ENCODE data around the gene DPH7.
"Not testable (repeated sequence)": the region's sequence is repeated elsewhere in the genome, so short reads cannot be mapped to it uniquely, and the experiment has no call there.

The DPH7 gene

DNA sequence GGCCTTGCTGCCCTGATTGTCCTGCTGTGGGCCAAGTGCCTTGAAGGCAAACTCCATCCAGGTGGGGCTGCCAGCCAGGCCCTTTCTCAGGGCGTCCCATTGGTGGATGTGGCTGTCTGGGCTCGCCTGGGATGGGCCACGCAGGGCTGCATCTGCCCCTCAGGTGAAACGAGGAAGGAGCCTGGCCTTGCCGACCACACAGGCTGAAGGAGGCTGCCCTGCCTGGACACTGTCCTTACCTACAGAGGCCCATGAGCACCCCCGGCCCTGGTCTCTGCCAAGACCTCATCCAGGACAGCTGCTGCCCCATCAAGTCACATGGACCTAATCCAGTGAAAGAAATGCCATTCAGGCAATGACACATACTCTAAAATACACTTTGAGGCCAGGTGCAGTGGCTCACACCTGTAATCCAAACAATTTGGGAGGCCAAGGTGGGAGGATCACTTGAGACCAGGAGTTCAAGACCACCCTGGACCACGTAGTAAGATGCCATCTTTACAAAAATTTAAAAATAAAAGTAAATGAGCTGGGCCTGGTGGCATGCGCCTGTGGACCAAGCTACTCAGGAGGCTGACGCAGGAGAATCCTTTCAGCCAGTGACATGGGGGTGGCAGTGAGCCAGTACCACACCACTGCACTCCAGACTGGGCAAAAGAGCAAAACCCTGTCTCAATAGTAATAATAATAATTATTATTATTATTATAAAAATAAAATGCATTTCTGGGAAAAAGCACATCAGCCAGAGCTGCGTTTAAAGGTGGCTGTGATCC is 62.4 kb downstream of the DPH7 start:
- Histone ChIP-seq H3K27ac (no peak overlapping the region), H3K4me1 (ENCODE audit: control insufficient read depth in 1 of 2, insufficient read depth in 1 of 2, low read depth in 1 of 2, low read length in 1 of 2) (no peaks in the 10 kb centered on the region), H3K27me3 (no peaks in the 10 kb centered on the region), H3K36me3 (no peaks in the 10 kb centered on the region), H3K4me3 (ENCODE audit: low read depth in 1 of 2, low read length in 1 of 2) (no peak overlapping the region), H3K9me3 (no peaks in the 10 kb centered on the region)
- TF ChIP-seq, protein P1, sequence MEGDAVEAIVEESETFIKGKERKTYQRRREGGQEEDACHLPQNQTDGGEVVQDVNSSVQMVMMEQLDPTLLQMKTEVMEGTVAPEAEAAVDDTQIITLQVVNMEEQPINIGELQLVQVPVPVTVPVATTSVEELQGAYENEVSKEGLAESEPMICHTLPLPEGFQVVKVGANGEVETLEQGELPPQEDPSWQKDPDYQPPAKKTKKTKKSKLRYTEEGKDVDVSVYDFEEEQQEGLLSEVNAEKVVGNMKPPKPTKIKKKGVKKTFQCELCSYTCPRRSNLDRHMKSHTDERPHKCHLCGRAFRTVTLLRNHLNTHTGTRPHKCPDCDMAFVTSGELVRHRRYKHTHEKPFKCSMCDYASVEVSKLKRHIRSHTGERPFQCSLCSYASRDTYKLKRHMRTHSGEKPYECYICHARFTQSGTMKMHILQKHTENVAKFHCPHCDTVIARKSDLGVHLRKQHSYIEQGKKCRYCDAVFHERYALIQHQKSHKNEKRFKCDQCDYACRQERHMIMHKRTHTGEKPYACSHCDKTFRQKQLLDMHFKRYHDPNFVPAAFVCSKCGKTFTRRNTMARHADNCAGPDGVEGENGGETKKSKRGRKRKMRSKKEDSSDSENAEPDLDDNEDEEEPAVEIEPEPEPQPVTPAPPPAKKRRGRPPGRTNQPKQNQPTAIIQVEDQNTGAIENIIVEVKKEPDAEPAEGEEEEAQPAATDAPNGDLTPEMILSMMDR (IDR thresholded peaks at IDR 0.05), result no peak

DNA sequence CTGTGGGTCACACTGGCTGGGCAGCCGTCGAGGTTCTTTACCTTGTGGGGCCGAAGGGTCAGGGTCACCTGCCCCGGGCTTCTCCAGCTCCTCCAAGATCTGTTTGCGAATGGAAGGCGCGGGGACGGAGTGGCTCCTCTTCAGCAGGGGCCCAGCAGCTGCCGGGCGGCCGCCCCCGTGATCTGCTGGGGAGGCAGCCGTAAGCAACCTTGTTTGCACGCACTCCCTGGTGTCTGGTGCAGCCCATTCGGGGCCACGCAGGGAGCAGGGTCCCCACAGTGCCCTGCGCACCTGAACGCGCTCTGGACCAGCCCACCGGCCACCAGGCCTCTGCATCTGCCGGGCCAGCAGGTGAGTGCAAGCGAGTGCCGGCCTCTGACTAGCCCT is 63.4 kb downstream of the DPH7 start:
- H3K4me1 ChIP-seq (ENCODE audit: control insufficient read depth in 1 of 2, insufficient read depth in 1 of 2, low read depth in 1 of 2, low read length in 1 of 2), result no peaks in the 10 kb centered on the region
- no peak overlapping the region for H3K4me3 ChIP-seq (ENCODE audit: low read depth in 1 of 2, low read length in 1 of 2)
- no peaks in the 10 kb centered on the region for H3K36me3 ChIP-seq
- H3K27me3 ChIP-seq, result no peaks in the 10 kb centered on the region
- TF ChIP-seq, protein P1 (IDR thresholded peaks at IDR 0.05), result no peak
- H3K27ac ChIP-seq, result no peak overlapping the region
- H3K9me3 ChIP-seq, result no peaks in the 10 kb centered on the region

GRCh38 chr9:137514691-137515337 is 63.9 kb downstream of the DPH7 start:
- TF ChIP-seq, protein P1 (IDR thresholded peaks at IDR 0.05), result no peak

DNA sequence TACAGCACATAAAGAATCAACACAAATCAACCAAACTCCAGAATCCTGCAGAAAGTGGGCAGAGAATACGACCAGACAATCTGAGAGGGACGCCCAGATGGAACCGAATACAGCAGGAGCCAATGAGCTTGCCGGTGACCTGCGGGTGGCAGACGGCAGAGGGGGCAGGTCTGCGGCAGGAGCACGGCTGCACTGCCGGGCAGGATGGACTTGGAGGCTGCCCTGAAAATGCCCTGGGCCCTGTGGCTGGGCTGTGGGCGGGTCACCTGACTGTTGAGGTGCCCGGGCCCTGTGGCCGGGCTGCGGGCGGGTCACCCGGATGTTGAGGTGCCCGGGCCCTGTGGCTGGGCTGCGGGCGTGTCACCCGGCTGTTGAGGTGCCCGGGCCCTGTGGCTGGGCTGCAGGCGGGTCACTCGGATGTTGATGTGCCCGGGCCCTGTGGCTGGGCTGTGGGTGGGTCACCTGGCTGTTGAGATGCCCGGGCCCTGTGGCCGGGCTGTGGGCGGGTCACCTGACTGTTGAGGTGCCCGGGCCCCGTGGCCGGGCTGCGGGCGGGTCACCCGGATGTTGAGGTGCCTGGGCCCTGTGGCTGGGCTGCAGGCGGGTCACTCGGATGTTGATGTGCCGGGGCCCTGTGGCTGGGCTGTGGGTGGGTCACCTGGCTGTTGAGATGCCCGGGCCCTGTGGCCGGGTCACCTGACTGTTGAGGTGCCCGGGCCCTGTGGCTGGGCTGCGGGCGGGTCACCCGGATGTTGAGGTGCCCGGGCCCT is 64.7 kb downstream of the DPH7 start:
- H3K27me3 ChIP-seq; H3K4me3 ChIP-seq (ENCODE audit: low read depth in 1 of 2, low read length in 1 of 2); H3K36me3 ChIP-seq; H3K9me3 ChIP-seq; H3K27ac ChIP-seq; H3K4me1 ChIP-seq (ENCODE audit: control insufficient read depth in 1 of 2, insufficient read depth in 1 of 2, low read depth in 1 of 2, low read length in 1 of 2): not testable (repeated sequence)

More at GRCh38 chr9:137514691-137515337, 63.9 kb downstream of the DPH7 start:
- Histone ChIP-seq H3K4me3 (ENCODE audit: low read depth in 1 of 2, low read length in 1 of 2) (no peak overlapping the region), H3K36me3 (no peaks in the 10 kb centered on the region), H3K9me3 (no peaks in the 10 kb centered on the region), H3K27me3 (no peaks in the 10 kb centered on the region), H3K27ac (no peak overlapping the region), H3K4me1 (ENCODE audit: control insufficient read depth in 1 of 2, insufficient read depth in 1 of 2, low read depth in 1 of 2, low read length in 1 of 2) (no peaks in the 10 kb centered on the region)

DNA sequence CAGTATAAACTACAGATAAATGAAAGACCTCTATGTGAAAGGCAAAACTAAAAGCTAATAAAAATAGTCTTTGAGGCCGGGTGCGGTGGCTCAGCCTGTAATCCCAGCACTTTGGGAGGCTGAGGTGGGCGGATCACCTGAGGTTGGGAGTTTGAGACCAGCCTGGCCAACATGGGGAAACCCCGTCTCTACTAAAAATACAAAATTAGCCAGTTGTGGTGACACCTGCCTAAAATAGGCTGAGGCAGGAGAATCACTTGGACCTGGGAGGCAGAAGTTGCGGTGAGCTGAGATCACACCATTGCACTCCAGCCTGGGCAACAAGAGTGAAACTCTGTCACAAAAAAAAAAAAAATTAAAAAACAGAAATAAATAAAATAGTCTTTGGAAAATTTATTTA is 65.6 kb downstream of the DPH7 start:
- H3K9me3 ChIP-seq; H3K27me3 ChIP-seq; H3K27ac ChIP-seq; H3K36me3 ChIP-seq; H3K4me3 ChIP-seq (ENCODE audit: low read depth in 1 of 2, low read length in 1 of 2); H3K4me1 ChIP-seq (ENCODE audit: control insufficient read depth in 1 of 2, insufficient read depth in 1 of 2, low read depth in 1 of 2, low read length in 1 of 2): not testable (repeated sequence)

- Histone ChIP-seq H3K36me3 (no peaks in the 10 kb centered on the region), H3K9me3 (no peaks in the 10 kb centered on the region), H3K4me1 (ENCODE audit: control insufficient read depth in 1 of 2, insufficient read depth in 1 of 2, low read depth in 1 of 2, low read length in 1 of 2) (no peaks in the 10 kb centered on the region), H3K4me3 (ENCODE audit: low read depth in 1 of 2, low read length in 1 of 2) (no peak overlapping the region), H3K27me3 (no peaks in the 10 kb centered on the region), H3K27ac (no peak overlapping the region)
- TF ChIP-seq, protein P1 (IDR thresholded peaks at IDR 0.05), result no peak
Observed at GRCh38 chr9:137511758-137512463, 66.8 kb downstream of the DPH7 start.

DNA sequence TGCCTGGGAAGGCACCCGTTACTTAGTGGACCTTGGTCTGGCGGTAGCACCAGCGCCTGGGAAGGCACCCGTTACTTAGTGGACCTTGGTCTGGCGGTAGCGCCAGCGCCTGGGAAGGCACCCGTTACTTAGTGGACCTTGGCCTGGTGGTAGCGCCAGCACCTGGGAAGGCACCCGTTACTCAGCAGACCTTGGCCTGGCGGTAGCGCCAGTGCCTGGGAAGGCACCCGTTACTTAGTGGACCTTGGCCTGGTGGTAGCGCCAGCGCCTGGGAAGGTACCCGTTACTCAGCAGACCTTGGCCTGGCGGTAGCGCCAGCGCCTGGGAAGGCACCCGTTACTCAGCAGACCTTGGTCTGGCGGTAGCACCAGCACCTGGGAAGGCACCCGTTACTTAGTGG is 67.6 kb downstream of the DPH7 start:
- not testable (repeated sequence) for H3K36me3 ChIP-seq; H3K9me3 ChIP-seq; H3K4me3 ChIP-seq (ENCODE audit: low read depth in 1 of 2, low read length in 1 of 2); H3K27me3 ChIP-seq; H3K4me1 ChIP-seq (ENCODE audit: control insufficient read depth in 1 of 2, insufficient read depth in 1 of 2, low read depth in 1 of 2, low read length in 1 of 2); H3K27ac ChIP-seq

Data from neutrophil (primary cell).